Measurements from ENCODE around the gene ASGR1. TPM values are rescaled to one million over a fixed set of nuclear protein-coding genes. Genes with fewer than 3 reads are reported as not detected.

ASGR1 gene
- polyA plus RNA-seq, 1 donor from 2014 or later: 80.2 TPM

DNA sequence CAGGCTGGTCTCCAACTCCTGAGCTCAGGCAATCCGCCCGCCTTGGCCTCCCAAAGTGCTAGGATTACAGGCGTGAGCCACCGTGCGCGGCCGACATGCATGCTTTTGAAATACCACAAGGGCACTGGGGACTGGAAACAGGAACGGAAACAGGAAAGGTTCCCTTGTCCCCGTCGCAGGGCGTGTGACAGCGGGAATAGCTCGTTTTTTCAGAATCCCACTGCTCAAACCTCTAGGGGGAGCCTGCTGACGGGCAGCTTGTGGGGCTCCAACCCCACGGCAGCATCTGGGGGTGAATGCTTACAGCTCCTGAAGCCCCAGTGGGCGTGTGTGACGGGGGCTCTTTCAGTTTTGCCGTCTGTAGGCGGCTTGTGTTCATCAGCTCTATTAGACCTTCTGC, 45.7 kb downstream of the ASGR1 start:
- H2AFZ ChIP-seq (ENCODE audit: low read depth, low read length): no peak overlapping the region
- H3K27me3 ChIP-seq (ENCODE audit: insufficient read depth, low read depth, low read length): no peaks in the 10 kb centered on the region

DNA sequence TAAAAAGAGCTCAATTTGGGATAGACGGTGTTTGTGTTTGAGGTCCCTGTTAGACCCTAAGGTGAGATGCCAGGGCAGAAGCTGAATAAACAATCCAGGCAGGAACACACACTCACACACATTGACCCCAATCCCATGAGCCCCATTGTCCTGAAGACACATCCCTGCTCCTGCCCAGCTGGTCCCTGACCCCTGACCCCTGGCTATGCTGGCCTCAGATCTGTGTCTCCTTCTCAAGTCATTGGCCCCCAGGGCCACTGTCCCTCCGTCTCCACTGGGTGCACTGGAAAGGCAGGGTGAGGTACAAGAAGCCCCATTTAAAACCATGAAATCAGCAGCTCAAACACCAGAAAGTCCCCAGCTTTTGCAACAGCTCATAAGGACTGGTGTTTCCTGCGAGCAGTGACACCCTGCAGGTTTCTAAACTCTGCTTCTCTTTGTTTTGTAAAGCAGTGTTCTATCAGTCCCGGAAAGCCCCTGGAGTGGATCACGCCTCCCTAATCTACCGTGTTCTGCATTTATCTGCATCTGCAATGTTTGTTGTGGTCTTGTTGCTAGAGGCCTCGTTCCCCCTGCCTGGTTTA, 46.6 kb downstream of the ASGR1 start:
- no peak overlapping the region for H3K27ac ChIP-seq (ENCODE audit: low read length)
- TF ChIP-seq RAD21 (conservative IDR thresholded peaks at IDR 0.05) (no peak), TAF1 (IDR thresholded peaks at IDR 0.05; ENCODE audit: low read depth) (no peak), SMC3 (conservative IDR thresholded peaks at IDR 0.05; ENCODE audit: poor library complexity) (no peak), POLR2AphosphoS5 (IDR thresholded peaks at IDR 0.05) (no peak), MXI1 (conservative IDR thresholded peaks at IDR 0.05; ENCODE audit: poor library complexity, severe bottlenecking) (no peak), EZH2 (IDR thresholded peaks at IDR 0.05; ENCODE audit: borderline replicate concordance, insufficient read depth, low read length, poor library complexity, severe bottlenecking) (no peak), EP300 (conservative IDR thresholded peaks at IDR 0.05; ENCODE audit: poor library complexity, severe bottlenecking) (no peak)
- TF ChIP-seq, protein P1, sequence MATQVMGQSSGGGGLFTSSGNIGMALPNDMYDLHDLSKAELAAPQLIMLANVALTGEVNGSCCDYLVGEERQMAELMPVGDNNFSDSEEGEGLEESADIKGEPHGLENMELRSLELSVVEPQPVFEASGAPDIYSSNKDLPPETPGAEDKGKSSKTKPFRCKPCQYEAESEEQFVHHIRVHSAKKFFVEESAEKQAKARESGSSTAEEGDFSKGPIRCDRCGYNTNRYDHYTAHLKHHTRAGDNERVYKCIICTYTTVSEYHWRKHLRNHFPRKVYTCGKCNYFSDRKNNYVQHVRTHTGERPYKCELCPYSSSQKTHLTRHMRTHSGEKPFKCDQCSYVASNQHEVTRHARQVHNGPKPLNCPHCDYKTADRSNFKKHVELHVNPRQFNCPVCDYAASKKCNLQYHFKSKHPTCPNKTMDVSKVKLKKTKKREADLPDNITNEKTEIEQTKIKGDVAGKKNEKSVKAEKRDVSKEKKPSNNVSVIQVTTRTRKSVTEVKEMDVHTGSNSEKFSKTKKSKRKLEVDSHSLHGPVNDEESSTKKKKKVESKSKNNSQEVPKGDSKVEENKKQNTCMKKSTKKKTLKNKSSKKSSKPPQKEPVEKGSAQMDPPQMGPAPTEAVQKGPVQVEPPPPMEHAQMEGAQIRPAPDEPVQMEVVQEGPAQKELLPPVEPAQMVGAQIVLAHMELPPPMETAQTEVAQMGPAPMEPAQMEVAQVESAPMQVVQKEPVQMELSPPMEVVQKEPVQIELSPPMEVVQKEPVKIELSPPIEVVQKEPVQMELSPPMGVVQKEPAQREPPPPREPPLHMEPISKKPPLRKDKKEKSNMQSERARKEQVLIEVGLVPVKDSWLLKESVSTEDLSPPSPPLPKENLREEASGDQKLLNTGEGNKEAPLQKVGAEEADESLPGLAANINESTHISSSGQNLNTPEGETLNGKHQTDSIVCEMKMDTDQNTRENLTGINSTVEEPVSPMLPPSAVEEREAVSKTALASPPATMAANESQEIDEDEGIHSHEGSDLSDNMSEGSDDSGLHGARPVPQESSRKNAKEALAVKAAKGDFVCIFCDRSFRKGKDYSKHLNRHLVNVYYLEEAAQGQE (IDR thresholded peaks at IDR 0.05; ENCODE audit: borderline replicate concordance): no peak
- TF ChIP-seq, protein P2, sequence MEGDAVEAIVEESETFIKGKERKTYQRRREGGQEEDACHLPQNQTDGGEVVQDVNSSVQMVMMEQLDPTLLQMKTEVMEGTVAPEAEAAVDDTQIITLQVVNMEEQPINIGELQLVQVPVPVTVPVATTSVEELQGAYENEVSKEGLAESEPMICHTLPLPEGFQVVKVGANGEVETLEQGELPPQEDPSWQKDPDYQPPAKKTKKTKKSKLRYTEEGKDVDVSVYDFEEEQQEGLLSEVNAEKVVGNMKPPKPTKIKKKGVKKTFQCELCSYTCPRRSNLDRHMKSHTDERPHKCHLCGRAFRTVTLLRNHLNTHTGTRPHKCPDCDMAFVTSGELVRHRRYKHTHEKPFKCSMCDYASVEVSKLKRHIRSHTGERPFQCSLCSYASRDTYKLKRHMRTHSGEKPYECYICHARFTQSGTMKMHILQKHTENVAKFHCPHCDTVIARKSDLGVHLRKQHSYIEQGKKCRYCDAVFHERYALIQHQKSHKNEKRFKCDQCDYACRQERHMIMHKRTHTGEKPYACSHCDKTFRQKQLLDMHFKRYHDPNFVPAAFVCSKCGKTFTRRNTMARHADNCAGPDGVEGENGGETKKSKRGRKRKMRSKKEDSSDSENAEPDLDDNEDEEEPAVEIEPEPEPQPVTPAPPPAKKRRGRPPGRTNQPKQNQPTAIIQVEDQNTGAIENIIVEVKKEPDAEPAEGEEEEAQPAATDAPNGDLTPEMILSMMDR (IDR thresholded peaks at IDR 0.05; ENCODE audit: poor library complexity, severe bottlenecking): no peak
- no peak overlapping the region for H3K4me3 ChIP-seq (ENCODE audit: low read length)
- no peaks in the 10 kb centered on the region for H4K20me1 ChIP-seq (ENCODE audit: insufficient read depth)
- no peaks in the 10 kb centered on the region for H3K9me2 ChIP-seq (ENCODE audit: insufficient read depth, low read length)
- no peaks in the 10 kb centered on the region for H3K9me3 ChIP-seq (ENCODE audit: low read length)
- H3K36me3 ChIP-seq (ENCODE audit: insufficient read depth, low read length): no peaks in the 10 kb centered on the region
- H3F3A ChIP-seq (ENCODE audit: insufficient read depth, low read length, poor library complexity, severe bottlenecking): no peaks in the 10 kb centered on the region
- H3K9ac ChIP-seq (ENCODE audit: low read length): no peak overlapping the region
- no peak overlapping the region for H3K4me2 ChIP-seq (ENCODE audit: low read length)
- H3K79me2 ChIP-seq (replicated peaks; ENCODE audit: insufficient read depth, low read length): no peaks in the 10 kb centered on the region
- H2AFZ ChIP-seq (ENCODE audit: low read depth, low read length): no peak overlapping the region
- H3K27me3 ChIP-seq (ENCODE audit: insufficient read depth, low read depth, low read length): no peaks in the 10 kb centered on the region

More for the DNA sequence above, 45.7 kb downstream of the ASGR1 start:
- TF ChIP-seq, protein P1 (IDR thresholded peaks at IDR 0.05; ENCODE audit: borderline replicate concordance): no peak
- TF ChIP-seq RAD21 (conservative IDR thresholded peaks at IDR 0.05) (no peak), EP300 (conservative IDR thresholded peaks at IDR 0.05; ENCODE audit: poor library complexity, severe bottlenecking) (no peak), MXI1 (conservative IDR thresholded peaks at IDR 0.05; ENCODE audit: poor library complexity, severe bottlenecking) (no peak), TAF1 (IDR thresholded peaks at IDR 0.05; ENCODE audit: low read depth) (no peak)
- TF ChIP-seq, protein P2 (IDR thresholded peaks at IDR 0.05; ENCODE audit: poor library complexity, severe bottlenecking): no peak
- H3K9ac ChIP-seq (ENCODE audit: low read length): no peak overlapping the region
- no peaks in the 10 kb centered on the region for H3K36me3 ChIP-seq (ENCODE audit: insufficient read depth, low read length)
- H4K20me1 ChIP-seq (ENCODE audit: insufficient read depth): no peaks in the 10 kb centered on the region
- H3K79me2 ChIP-seq (replicated peaks; ENCODE audit: insufficient read depth, low read length): no peaks in the 10 kb centered on the region
- no peaks in the 10 kb centered on the region for H3F3A ChIP-seq (ENCODE audit: insufficient read depth, low read length, poor library complexity, severe bottlenecking)
- H3K9me3 ChIP-seq (ENCODE audit: low read length): no peaks in the 10 kb centered on the region
- H3K4me3 ChIP-seq (ENCODE audit: low read length): no peak overlapping the region
- H3K27ac ChIP-seq (ENCODE audit: low read length): no peak overlapping the region
- no peak overlapping the region for H3K4me2 ChIP-seq (ENCODE audit: low read length)
- no peaks in the 10 kb centered on the region for H3K9me2 ChIP-seq (ENCODE audit: insufficient read depth, low read length)
